Upper lobe of left lung (tissue), 6 donors: ENCODE results near the gene RIN3. TPM values are rescaled to one million over a fixed set of nuclear protein-coding genes. Genes with fewer than 3 reads are reported as not detected.

ENCODE experiments used
- ATAC-seq, 2 donors: fragments of 200-7000 bp; cut with Tn5 transposase; one replicate each; pipeline ENCODE4 v1.9.1; 2022; ENCODE audit warnings: mild to moderate bottlenecking in 2 of 2, moderate library complexity in 2 of 2; ENCODE audit not compliant: low FRiP score in 2 of 2
- DNase-seq, 2 donors: peaks; one replicate each; pipeline ENCODE4 v3.0.0-alpha.2; 2019 to 2020
- H3K27ac ChIP-seq, 4 donors: fragments of 200-600 bp; sonication (generic); one replicate each; pipeline ENCODE4 v1.5.1; 2016 to 2019
- H3K27me3 ChIP-seq, 4 donors: fragments of 200-600 bp; sonication (generic); one replicate each; pipeline ENCODE4 v1.5.1; 2017 to 2019
- H3K36me3 ChIP-seq, 4 donors: fragments of 200-600 bp; sonication (generic); one replicate each; pipeline ENCODE4 v1.5.1; 2016 to 2019
- H3K4me1 ChIP-seq, 4 donors: fragments of 200-600 bp; sonication (generic); one replicate each; pipeline ENCODE4 v1.5.1; 2018 to 2019
- H3K4me3 ChIP-seq, 4 donors: fragments of 200-600 bp; sonication (generic); one replicate each; pipeline ENCODE4 v1.5.1; 2017 to 2019; ENCODE audit warnings: mild to moderate bottlenecking in 2 of 4, moderate library complexity in 1 of 4
- H3K9me3 ChIP-seq, 4 donors: fragments of 200-600 bp; sonication (generic); one replicate each; pipeline ENCODE4 v1.5.1; 2018 to 2019
- CTCF ChIP-seq, 6 experiments: fragments of 450-650 bp in 4 of 6; fragments of 200-600 bp in 2 of 6; sonication (generic) in 2 of 6; IDR thresholded peaks; one replicate each; pipeline ENCODE4 v1.5.1; 2016 to 2019; ENCODE audit warnings: antibody characterized with exemption in 6 of 6
- EP300 ChIP-seq, 4 donors: sonication (generic); formaldehyde crosslinking; IDR thresholded peaks; one replicate each; pipeline ENCODE4 v1.5.1; 2017; ENCODE audit warnings: antibody characterized with exemption in 4 of 4, control low read depth in 2 of 4
- POLR2A ChIP-seq, 4 donors: fragments of 450-650 bp; IDR thresholded peaks; one replicate each; pipeline ENCODE4 v1.5.1; 2016 to 2017; ENCODE audit warnings: antibody characterized with exemption in 4 of 4, mild to moderate bottlenecking in 2 of 4
- POLR2AphosphoS5 ChIP-seq, 2 donors: sonication (generic); formaldehyde crosslinking; IDR thresholded peaks; one replicate each; pipeline ENCODE4 v1.5.1; 2017; ENCODE audit warnings: antibody characterized with exemption in 2 of 2
- WGBS, 2 donors: methylation state at CpG; one replicate each; pipeline ENCODE4 v1.1.5; 2017 to 2018; 5-methylcytosine and 5-hydroxymethylcytosine counted together
- total RNA-seq, 6 donors: library from RNA; depleted of rRNA in 4 of 6; stranded (reverse); fragments of >200 nt in 4 of 6; gene quantifications; one replicate each; pipeline versions ENCODE4 v1.1.0 to v1.2.1, GENCODE V29; 2016 to 2021
- donor health status: DM: no; HTN: no; CAD: no; lungs with moderate emphysema.
- donor health status: DM: no; HTN: yes; CAD: no; lungs with severe emphysema.

Gene RIN3
- total RNA-seq, 6 donors from 2014 or later = 19.0 to 88.0 (median 59.7) TPM

- ATAC-seq = peak in 1 of 2 donors; percentile 69
- WGBS, 2 donors = 47 to 48% methylated on average over 1 of the region's 1 CpG
Observed at GRCh38 chr14:92563359-92563758, 49.8 kb downstream of the RIN3 start.

GRCh38 chr14:92563765-92564285, 50.2 kb downstream of the RIN3 start:
- Histone ChIP-seq H3K27ac (peak overlapping the region in 3 of 4 donors; percentile 22 to 76 (median 49)), H3K4me3 (no peak overlapping the region), H3K9me3 (peaks cover 0 to 7% (median 0%) of the 10 kb centered on the region in 4 donors), H3K4me1 (peaks cover 10 to 16% (median 14%) of the 10 kb centered on the region in 4 donors), H3K36me3 (peaks cover 0 to 31% (median 7%) of the 10 kb centered on the region in 4 donors), H3K27me3 (no peaks in the 10 kb centered on the region)
- TF ChIP-seq POLR2A (IDR thresholded peaks at IDR 0.05) (no peak), CTCF (IDR thresholded peaks at IDR 0.05) (no peak), POLR2AphosphoS5 (IDR thresholded peaks at IDR 0.05) (no peak), EP300 (IDR thresholded peaks at IDR 0.05) (no peak)
- no peak for DNase-seq
- no peak for ATAC-seq
- 87 to 91% methylated on average over 1 of the region's 1 CpG for WGBS, 2 donors

More at GRCh38 chr14:92563359-92563758, 49.8 kb downstream of the RIN3 start:
- peaks cover 10 to 16% (median 13%) of the 10 kb centered on the region in 4 donors for H3K4me1 ChIP-seq
- no peak overlapping the region for H3K4me3 ChIP-seq
- TF ChIP-seq POLR2AphosphoS5 (IDR thresholded peaks at IDR 0.05) (no peak), EP300 (IDR thresholded peaks at IDR 0.05) (no peak), POLR2A (IDR thresholded peaks at IDR 0.05) (no peak), CTCF (IDR thresholded peaks at IDR 0.05) (no peak)
- H3K36me3 ChIP-seq = peaks cover 0 to 34% (median 5%) of the 10 kb centered on the region in 4 donors
- no peak for DNase-seq
- peak overlapping the region in 2 of 4 donors; percentile 49 to 76 for H3K27ac ChIP-seq
- H3K9me3 ChIP-seq = peaks cover 0 to 7% (median 0%) of the 10 kb centered on the region in 4 donors
- H3K27me3 ChIP-seq = no peaks in the 10 kb centered on the region

GRCh38 chr14:92564344-92565039, 50.9 kb downstream of the RIN3 start:
- Histone ChIP-seq H3K27me3 (no peaks in the 10 kb centered on the region), H3K36me3 (peaks cover 0 to 31% (median 8%) of the 10 kb centered on the region in 4 donors), H3K4me3 (no peak overlapping the region), H3K27ac (peak overlapping the region; percentile 22 to 76 (median 36)), H3K9me3 (peaks cover 0 to 7% (median 0%) of the 10 kb centered on the region in 4 donors), H3K4me1 (peaks cover 10 to 23% (median 14%) of the 10 kb centered on the region in 4 donors)
- peak in 1 of 2 donors; percentile 79 for ATAC-seq
- WGBS, 2 donors = 70 to 75% methylated on average over 13 of the region's 13 CpGs
- DNase-seq = peak in 1 of 2 donors; percentile 79
- TF ChIP-seq POLR2AphosphoS5 (IDR thresholded peaks at IDR 0.05) (no peak), POLR2A (IDR thresholded peaks at IDR 0.05) (no peak), CTCF (IDR thresholded peaks at IDR 0.05) (no peak), EP300 (IDR thresholded peaks at IDR 0.05) (no peak)

- Histone ChIP-seq H3K27ac (peak overlapping the region; percentile 22 to 76 (median 36)), H3K27me3 (no peaks in the 10 kb centered on the region), H3K9me3 (peaks cover 0 to 7% (median 0%) of the 10 kb centered on the region in 4 donors), H3K36me3 (peaks cover 0 to 27% (median 4%) of the 10 kb centered on the region in 4 donors), H3K4me3 (no peak overlapping the region), H3K4me1 (peaks cover 10 to 30% (median 14%) of the 10 kb centered on the region in 4 donors)
- no peak for TF ChIP-seq CTCF (IDR thresholded peaks at IDR 0.05)
- TF ChIP-seq POLR2AphosphoS5 (IDR thresholded peaks at IDR 0.05) = no peak
- no peak for TF ChIP-seq EP300 (IDR thresholded peaks at IDR 0.05)
- TF ChIP-seq POLR2A (IDR thresholded peaks at IDR 0.05) = no peak
- WGBS, 2 donors = 73 to 80% methylated on average over 5 to 6 of the region's 6 CpGs
- DNase-seq = no peak
- ATAC-seq = no peak
Observed at GRCh38 chr14:92565040-92565717, 51.6 kb downstream of the RIN3 start.
